B cell (primary cell): Measurements from ENCODE around the gene TNFAIP1. TPM values are rescaled to one million over a fixed set of nuclear protein-coding genes. Genes with fewer than 3 reads are reported as not detected.

Experiments used
- ATAC-seq: fragments of 200-7000 bp; cut with Tn5 transposase; one replicate; pipeline ENCODE4 v1.10.0; 2021; ENCODE audit warnings: low read depth, mild to moderate bottlenecking, moderate number of reproducible peaks, moderate library complexity
- CTCF ChIA-PET: fragments of 350-600 bp; sonication (Branson Sonifier 250); formaldehyde crosslinking; loops from one replicate; lab custom pipeline; 2021; ENCODE audit warnings: antibody characterized with exemption, inconsistent platforms; lab: Charles Lee
- POLR2A ChIA-PET: fragments of 350-600 bp; sonication (Branson Sonifier 250); formaldehyde crosslinking; loops from one replicate; lab custom pipeline; 2021; ENCODE audit warnings: antibody characterized with exemption; lab: Charles Lee
- DNase-seq: peaks from one replicate; pipeline ENCODE4 v3.0.0; 2013
- H2AFZ ChIP-seq: 2 replicates; pipeline ENCODE4 v1.6.1; 2012; ENCODE audit warnings: mild to moderate bottlenecking, low read depth, low read length; ENCODE audit not compliant: insufficient read depth, poor library complexity, severe bottlenecking
- H3K27ac ChIP-seq, 2 donors: 1 replicate in 1 of 2; 2 replicates in 1 of 2; pipeline ENCODE4 v1.5.1; 2012 to 2013; ENCODE audit warnings: low read length in 2 of 2, mild to moderate bottlenecking in 2 of 2, moderate library complexity in 1 of 2
- H3K27me3 ChIP-seq, 4 experiments: fragments of 200-600 bp in 1 of 4; sonication (generic) in 1 of 4; replicated peaks in 1 of 4; 1 replicate in 2 of 4; 2 replicates in 2 of 4; pipeline versions ENCODE4 v1.6.1 to v1.7.0; 2013 to 2016; ENCODE audit warnings: low read length in 3 of 4, mild to moderate bottlenecking in 2 of 4, mixed read lengths in 1 of 4, moderate library complexity in 1 of 4; ENCODE audit not compliant: insufficient read depth in 4 of 4, control insufficient read depth in 3 of 4; ENCODE audit errors: control extremely low read depth in 1 of 4
- H3K36me3 ChIP-seq, 2 experiments: replicated peaks in 1 of 2; 1 replicate in 1 of 2; 2 replicates in 1 of 2; pipeline versions ENCODE4 v1.6.1 to v1.7.1; 2013; ENCODE audit warnings: low read length in 1 of 2; ENCODE audit not compliant: insufficient read depth in 2 of 2, control insufficient read depth in 1 of 2; ENCODE audit errors: control extremely low read depth in 1 of 2, extremely low read depth in 1 of 2
- H3K4me1 ChIP-seq, 2 donors: fragments of 200-600 bp in 1 of 2; sonication (generic) in 1 of 2; 1 replicate in 1 of 2; 2 replicates in 1 of 2; pipeline versions ENCODE4 v1.5.1 to v1.6.1; 2013 to 2017; ENCODE audit warnings: low read length in 2 of 2; ENCODE audit not compliant: control insufficient read depth in 2 of 2, insufficient read depth in 2 of 2
- H3K4me2 ChIP-seq: replicated peaks from 2 replicates; pipeline ENCODE3; 2012; ENCODE audit warnings: mild to moderate bottlenecking, low read depth, low read length; ENCODE audit not compliant: poor library complexity, severe bottlenecking
- H3K4me3 ChIP-seq, 5 experiments: fragments of 200-600 bp in 1 of 5; sonication (generic) in 1 of 5; 1 replicate in 3 of 5; 2 replicates in 2 of 5; pipeline versions ENCODE4 v1.5.1 to v1.7.0; 2011 to 2016; ENCODE audit warnings: low read length in 4 of 5, mild to moderate bottlenecking in 4 of 5, low read depth in 2 of 5, control low read depth in 1 of 5, moderate library complexity in 1 of 5; ENCODE audit not compliant: insufficient read depth in 1 of 5; ENCODE audit errors: control extremely low read depth in 1 of 5, extremely low read depth in 1 of 5
- H3K79me2 ChIP-seq: fragments of 200-600 bp; sonication (generic); one replicate; pipeline ENCODE4 v1.6.0; 2016; ENCODE audit warnings: low read length; ENCODE audit not compliant: control insufficient read depth, insufficient read depth
- H3K9ac ChIP-seq: fragments of 200-600 bp; sonication (generic); 2 replicates; pipeline ENCODE4 v1.6.1; 2017; ENCODE audit warnings: mild to moderate bottlenecking, low read length, moderate library complexity
- H3K9me3 ChIP-seq, 3 donors: one replicate each; pipeline versions ENCODE4 v1.6.1 to v1.7.1; 2013; ENCODE audit warnings: low read length in 2 of 3; ENCODE audit not compliant: control insufficient read depth in 2 of 3, insufficient read depth in 1 of 3; ENCODE audit errors: control extremely low read depth in 1 of 3
- H4K20me1 ChIP-seq: 2 replicates; pipeline ENCODE4 v1.6.0; 2012; ENCODE audit warnings: mild to moderate bottlenecking, low read length; ENCODE audit not compliant: insufficient read depth, control insufficient read depth, poor library complexity, severe bottlenecking
- H3K27ac Mint-ChIP-seq: one replicate; pipeline ENCODE4 v1.8.0; 2021; ENCODE audit warnings: mixed read lengths
- H3K27me3 Mint-ChIP-seq: one replicate; pipeline ENCODE4 v1.8.0; 2021; ENCODE audit warnings: mixed read lengths
- H3K4me1 Mint-ChIP-seq: one replicate; pipeline ENCODE4 v1.8.0; 2021; ENCODE audit warnings: mixed read lengths
- H3K4me3 Mint-ChIP-seq: one replicate; pipeline ENCODE4 v1.8.0; 2021; ENCODE audit warnings: mixed read lengths
- H3K9me3 Mint-ChIP-seq: one replicate; pipeline ENCODE4 v1.8.0; 2022; ENCODE audit warnings: mixed read lengths; ENCODE audit not compliant: insufficient read depth
- CTCF ChIP-seq: fragments of 200-600 bp; IDR thresholded peaks from one replicate; pipeline ENCODE4 v1.8.0; 2022; ENCODE audit warnings: antibody characterized with exemption, mild to moderate bottlenecking
- EZH2 ChIP-seq: IDR thresholded peaks from 2 replicates; pipeline ENCODE4 v1.6.1; 2012; ENCODE audit warnings: borderline replicate concordance, low read depth, mild to moderate bottlenecking, moderate library complexity, low read length; ENCODE audit not compliant: insufficient read depth, poor library complexity, severe bottlenecking
- WGBS: methylation state at CpG from one replicate; pipeline ENCODE4 v1.1.5; 2013; ENCODE audit warnings: missing lambda C conversion rate; ENCODE audit not compliant: insufficient coverage; 5-methylcytosine and 5-hydroxymethylcytosine counted together
- intact Hi-C: fragments of 100-400 bp; cut with micrococcal nuclease; formaldehyde crosslinking; loops from one replicate; pipeline ENCODE4 v1.10.0; 2022
- polyA plus RNA-seq: library from polyadenylated mRNA; depleted of rRNA; stranded (reverse); fragments of >200 nt; gene quantifications from 2 replicates; pipeline ENCODE4 v1.2.3, GENCODE V29; 2012
- total RNA-seq, 2 donors: library from RNA; stranded (reverse); fragments of 120-200 nt in 1 of 2; gene quantifications; 1 replicate in 1 of 2; 2 replicates in 1 of 2; pipeline versions ENCODE4 v1.2.3 to v1.2.4, GENCODE V29; 2013 to 2022

TNFAIP1 gene
- total and polyA plus RNA-seq, 2 donors (not counting 1 experiment from before 2014, with no cell fraction given): 10.7 to 20.4 TPM

- Mint-ChIP-seq H3K27ac (no peak overlapping the region), H3K4me3 (peak overlapping the region; percentile 92), H3K27me3 (peaks cover 27% of the 10 kb centered on the region), H3K4me1 (peaks cover 26% of the 10 kb centered on the region), H3K9me3 (no peaks in the 10 kb centered on the region)
- ChIA-PET CTCF (interaction anchor here (0.6 to 1.6 kb wide), 3 partner anchors 31 to 116 kb away, joined by 3 to 6 read pairs (median 5); no protein-coding TSS in a partner anchor), POLR2A (no interaction called here)
- ATAC-seq (no peak), DNase-seq (no peak)
- intact Hi-C loops: loop anchor here (2.0 kb wide), 1 partner anchor 15 kb away; the partner anchor contains the start of genes SARM1 and VTN
- Histone ChIP-seq H3K9me3 (peaks cover 0 to 4% (median 0%) of the 10 kb centered on the region in 3 donors), H3K4me2 (peak overlapping the region; percentile 92), H3K27ac (no peak overlapping the region), H3K36me3 (peaks cover 3 to 19% of the 10 kb centered on the region in 2 experiments), H3K27me3 (peaks cover 0 to 32% (median 2%) of the 10 kb centered on the region in 4 experiments), H4K20me1 (peaks cover 12% of the 10 kb centered on the region), H3K79me2 (peaks cover 8% of the 10 kb centered on the region), H3K4me1 (peaks cover 16 to 20% of the 10 kb centered on the region in 2 donors), H3K9ac (peak overlapping the region; percentile 65), H3K4me3 (peak overlapping the region in 4 of 5 experiments; percentile 42 to 74 (median 60)), H2AFZ (no peak overlapping the region)
- TF ChIP-seq CTCF (no peak), EZH2 (no peak)
- 42% methylated on average over 5 of the region's 8 CpGs for WGBS
Observed at GRCh38 chr17:28385406-28385805, 49.8 kb downstream of the TNFAIP1 start.

GRCh38 chr17:28386391-28386790 lies 50.8 kb downstream of the TNFAIP1 start:
- Mint-ChIP-seq H3K27me3 (peaks cover 27% of the 10 kb centered on the region), H3K27ac (no peak overlapping the region), H3K4me3 (no peak overlapping the region), H3K9me3 (no peaks in the 10 kb centered on the region), H3K4me1 (peaks cover 23% of the 10 kb centered on the region)
- intact Hi-C loops: no loop called here
- no peak overlapping the region for H3K27ac ChIP-seq
- peaks cover 0 to 4% (median 0%) of the 10 kb centered on the region in 3 donors for H3K9me3 ChIP-seq
- ChIA-PET CTCF (interaction anchor here (1.6 kb wide), 1 partner anchor 30 kb away, joined by 5 read pairs; no protein-coding TSS in a partner anchor), POLR2A (no interaction called here)
- H3K27me3 ChIP-seq: peaks cover 0 to 31% (median 2%) of the 10 kb centered on the region in 4 experiments
- peaks cover 4% of the 10 kb centered on the region for H4K20me1 ChIP-seq
- no peak overlapping the region for H3K4me2 ChIP-seq
- DNase-seq (no peak), ATAC-seq (no peak)
- H2AFZ ChIP-seq: no peak overlapping the region
- no peak overlapping the region for H3K4me3 ChIP-seq
- H3K79me2 ChIP-seq: peaks cover 3% of the 10 kb centered on the region
- no peak for TF ChIP-seq EZH2
- H3K36me3 ChIP-seq: peaks cover 3 to 29% of the 10 kb centered on the region in 2 experiments
- peaks cover 13 to 20% of the 10 kb centered on the region in 2 donors for H3K4me1 ChIP-seq
- H3K9ac ChIP-seq: no peak overlapping the region
